Measurements from ENCODE around the gene GARIN5A. TPM values are rescaled to one million over a fixed set of nuclear protein-coding genes. Genes with fewer than 3 reads are reported as not detected.

The GARIN5A gene
- 0.23 and 0.78 TPM in 2 replicates for total RNA-seq

GRCh38 chr19:50476224-50476906 lies at the start of gene GARIN5A, which contains the start of gene EMC10:
GARIN5A (minus strand) TSS chr19:50476848; CDS start chr19:50476388, 460 bp downstream.
EMC10 (plus strand) TSS chr19:50476507; CDS start chr19:50476545, 38 bp downstream.

GRCh38 chr19:50513746-50514345 lies 37.2 kb upstream of the GARIN5A start, which contains the start of gene ASPDH:
ASPDH (minus strand) TSS chr19:50513913; CDS start chr19:50513823, 90 bp downstream.

GRCh38 chr19:50511069-50511822 lies 34.6 kb upstream of the GARIN5A start, which contains the start of gene JOSD2:
JOSD2 (minus strand) TSS chr19:50511191; CDS start chr19:50510431, 760 bp downstream.

GRCh38 chr19:50432221-50433028 lies 44.2 kb downstream of the GARIN5A start, which contains the start of gene MYBPC2:
MYBPC2 (plus strand) TSS chr19:50432892; CDS start chr19:50432954, 62 bp downstream.

GRCh38 chr19:50418176-50419021 lies 58.2 kb downstream of the GARIN5A start, which contains the start of gene SPIB:
SPIB (plus strand) TSS chr19:50418938; CDS start chr19:50418963, 25 bp downstream.

Other genes with a start within 250 kb of the GARIN5A start
- not detected in 2 replicates for gene KCNC3, start 147.5 kb downstream of the GARIN5A start, total RNA-seq
- 0.15 and 0.23 TPM in 2 replicates for gene NAPSA, start 111.2 kb downstream of the GARIN5A start, total RNA-seq
- 57.8 and 77.5 TPM in 2 replicates for gene NR1H2, start 100.4 kb downstream of the GARIN5A start, total RNA-seq
- 40.3 and 64.4 TPM in 2 replicates for gene POLD1, start 92.5 kb downstream of the GARIN5A start, total RNA-seq
- gene SPIB, start 57.9 kb downstream of the GARIN5A start, total RNA-seq, result not detected in 2 replicates
- gene MYBPC2, start 44.0 kb downstream of the GARIN5A start, total RNA-seq, result not detected in 2 replicates
- gene EMC10, start 341 bp downstream of the GARIN5A start, total RNA-seq, result 75.7 and 78.8 TPM in 2 replicates
- gene JOSD2, start 34.3 kb upstream of the GARIN5A start, total RNA-seq, result 36.5 and 50.0 TPM in 2 replicates
- not detected in 2 replicates for gene ASPDH, start 37.1 kb upstream of the GARIN5A start, total RNA-seq
- not detected in 2 replicates for gene LRRC4B, start 91.6 kb upstream of the GARIN5A start, total RNA-seq
- not detected in 2 replicates for gene SYT3, start 163.0 kb upstream of the GARIN5A start, total RNA-seq
- gene C19orf81, start 172.6 kb upstream of the GARIN5A start, total RNA-seq, result not detected in 2 replicates
- 0.04 TPM in 1 of 2 replicates, not detected in the other for gene SHANK1, start 243.0 kb upstream of the GARIN5A start, total RNA-seq
- 1.9 and 3.3 TPM in 2 replicates for gene CLEC11A, start 246.5 kb upstream of the GARIN5A start, total RNA-seq

Measured in hair follicular keratinocyte (primary cell).